Brain microvascular endothelial cell (primary cell): Measurements from ENCODE around the gene TWIST2.

Source experiments
- DNase-seq: peaks from one replicate; pipeline ENCODE4 v3.0.0-alpha.2; 2020
- H3K27ac ChIP-seq: fragments of 250-450 bp; sonication (Bioruptor Pico); 2 replicates; pipeline ENCODE4 v1.5.1; 2020; ENCODE audit warnings: mild to moderate bottlenecking, moderate library complexity
- H3K27me3 ChIP-seq: fragments of 250-450 bp; sonication (Bioruptor Pico); replicated peaks from 2 replicates; pipeline ENCODE4 v1.5.1; 2020; ENCODE audit warnings: mild to moderate bottlenecking
- H3K36me3 ChIP-seq: fragments of 250-450 bp; sonication (Bioruptor Pico); replicated peaks from 2 replicates; pipeline ENCODE4 v1.5.1; 2020; ENCODE audit warnings: mild to moderate bottlenecking
- H3K4me3 ChIP-seq: 2 replicates; pipeline ENCODE4 v1.5.1; 2011; ENCODE audit warnings: low read depth, mild to moderate bottlenecking, control low read depth, low read length, moderate library complexity
- in situ Hi-C: cut with HindIII; loops from 2 replicates; pipeline ENCODE4 v1.10.0; 2017; ENCODE audit warnings: low sequenced_read_pairs, low pct_ligation_motif_present
- TF ChIP-seq, protein P1 (sequence below): IDR thresholded peaks from 2 replicates; pipeline ENCODE4 v1.5.1; 2011; ENCODE audit warnings: low read depth, mild to moderate bottlenecking, moderate library complexity, low read length, control low read depth, inconsistent platforms; ENCODE audit errors: missing control alignments

TWIST2 gene

DNA sequence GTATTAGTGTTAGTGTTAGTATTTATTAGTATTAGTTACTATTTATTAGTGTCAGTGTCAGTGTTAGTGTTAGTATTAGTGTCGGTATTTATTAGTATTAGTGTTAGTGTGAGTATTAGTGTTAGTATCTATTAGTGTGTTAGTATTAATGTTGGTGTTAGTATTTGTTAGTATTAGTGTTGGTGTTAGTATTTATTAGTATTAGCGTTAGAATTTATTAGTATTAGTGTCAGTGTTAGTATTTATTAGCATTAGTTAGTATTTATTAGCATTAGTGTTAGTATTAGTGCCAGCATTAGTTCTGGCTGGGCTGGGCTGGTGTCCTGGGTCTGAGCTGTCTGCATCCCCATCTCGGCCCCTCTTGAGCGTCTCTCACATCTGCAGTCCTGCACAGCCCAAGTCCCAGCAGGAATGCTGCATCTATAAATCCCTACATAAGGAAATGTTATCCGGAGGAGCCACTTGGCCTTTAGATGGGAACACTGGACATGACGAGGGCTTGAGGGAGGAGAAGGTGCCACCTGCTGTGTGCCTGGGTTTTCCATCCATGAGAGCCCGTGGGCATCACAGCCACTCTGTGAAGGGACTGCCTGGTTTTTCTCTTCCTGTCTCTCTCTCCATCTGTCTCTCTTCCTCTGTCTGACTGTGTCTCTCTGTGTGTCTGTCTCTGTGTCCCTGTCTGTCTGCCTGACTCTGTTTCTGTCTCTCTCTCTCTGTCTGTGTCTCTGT is 33.6 kb downstream of the TWIST2 start:
- in situ Hi-C loops, result no loop called here
- Histone ChIP-seq H3K27me3 (no peaks in the 10 kb centered on the region), H3K4me3 (no peak overlapping the region), H3K27ac (no peak overlapping the region), H3K36me3 (no peaks in the 10 kb centered on the region)
- TF ChIP-seq, protein P1, sequence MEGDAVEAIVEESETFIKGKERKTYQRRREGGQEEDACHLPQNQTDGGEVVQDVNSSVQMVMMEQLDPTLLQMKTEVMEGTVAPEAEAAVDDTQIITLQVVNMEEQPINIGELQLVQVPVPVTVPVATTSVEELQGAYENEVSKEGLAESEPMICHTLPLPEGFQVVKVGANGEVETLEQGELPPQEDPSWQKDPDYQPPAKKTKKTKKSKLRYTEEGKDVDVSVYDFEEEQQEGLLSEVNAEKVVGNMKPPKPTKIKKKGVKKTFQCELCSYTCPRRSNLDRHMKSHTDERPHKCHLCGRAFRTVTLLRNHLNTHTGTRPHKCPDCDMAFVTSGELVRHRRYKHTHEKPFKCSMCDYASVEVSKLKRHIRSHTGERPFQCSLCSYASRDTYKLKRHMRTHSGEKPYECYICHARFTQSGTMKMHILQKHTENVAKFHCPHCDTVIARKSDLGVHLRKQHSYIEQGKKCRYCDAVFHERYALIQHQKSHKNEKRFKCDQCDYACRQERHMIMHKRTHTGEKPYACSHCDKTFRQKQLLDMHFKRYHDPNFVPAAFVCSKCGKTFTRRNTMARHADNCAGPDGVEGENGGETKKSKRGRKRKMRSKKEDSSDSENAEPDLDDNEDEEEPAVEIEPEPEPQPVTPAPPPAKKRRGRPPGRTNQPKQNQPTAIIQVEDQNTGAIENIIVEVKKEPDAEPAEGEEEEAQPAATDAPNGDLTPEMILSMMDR, result no peak
- no peak for DNase-seq

DNA sequence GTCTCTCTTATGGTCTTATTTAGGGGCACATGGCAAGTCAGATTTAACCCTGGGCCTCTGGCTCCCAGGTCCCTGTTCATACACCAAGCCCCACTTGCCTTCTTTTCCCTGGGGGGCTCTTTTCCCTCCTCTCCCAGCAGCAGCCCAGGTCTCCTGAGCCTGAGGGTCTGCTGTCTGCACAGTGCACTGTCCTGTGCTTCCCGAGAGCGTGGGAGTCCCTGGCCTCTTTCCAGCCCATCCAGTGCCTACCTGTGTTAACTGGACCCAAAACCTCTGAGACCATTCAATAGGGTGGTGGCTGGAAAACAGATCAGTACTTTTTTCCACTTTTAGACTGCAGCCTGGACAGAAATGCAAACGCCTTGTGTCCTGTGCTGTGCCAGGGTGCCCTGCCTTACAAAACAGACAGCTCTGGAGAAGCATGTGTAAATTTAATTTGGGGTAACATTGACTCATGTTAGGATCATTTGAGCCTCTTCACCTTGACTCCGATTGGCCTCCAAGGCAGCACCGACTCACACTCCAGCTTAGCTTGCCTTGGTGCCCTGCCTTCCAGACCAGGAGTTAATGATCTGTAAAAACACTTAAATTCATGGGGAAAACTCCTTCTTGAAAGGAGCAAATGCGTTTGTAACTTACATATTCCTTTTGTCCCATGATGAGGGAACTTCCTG is 34.3 kb downstream of the TWIST2 start:
- H3K4me3 ChIP-seq, result no peak overlapping the region
- H3K27ac ChIP-seq, result no peak overlapping the region
- no peaks in the 10 kb centered on the region for H3K27me3 ChIP-seq
- TF ChIP-seq, protein P1, result no peak
- in situ Hi-C loops, result no loop called here
- no peak for DNase-seq
- no peaks in the 10 kb centered on the region for H3K36me3 ChIP-seq

DNA sequence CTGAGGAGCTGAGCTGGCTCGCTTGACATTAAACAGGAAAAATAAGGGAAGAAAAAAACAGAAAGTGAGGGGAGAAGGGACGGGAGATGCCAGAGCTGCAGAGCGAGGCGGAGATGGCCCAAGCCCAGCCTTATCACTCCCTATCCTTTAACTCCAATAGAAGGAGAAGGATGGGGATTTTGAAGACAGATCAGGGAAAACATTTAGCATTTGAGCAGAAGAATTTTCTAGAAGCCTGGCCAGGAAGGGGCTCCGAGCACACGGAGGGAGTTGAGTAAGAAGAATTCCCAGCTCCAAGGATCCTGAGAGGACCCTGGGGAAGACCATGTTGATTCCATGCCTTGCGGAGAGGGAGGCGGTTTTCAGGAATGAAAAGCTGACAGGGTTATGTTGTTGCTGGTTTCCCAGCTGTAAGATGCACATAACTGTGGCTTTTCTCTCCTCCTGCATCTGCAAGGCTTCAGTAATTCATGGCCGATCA is 35.6 kb downstream of the TWIST2 start:
- H3K27ac ChIP-seq, result no peak overlapping the region
- H3K27me3 ChIP-seq, result no peaks in the 10 kb centered on the region
- TF ChIP-seq, protein P1, result no peak
- DNase-seq, result no peak
- H3K4me3 ChIP-seq, result no peak overlapping the region
- in situ Hi-C loops, result no loop called here
- no peaks in the 10 kb centered on the region for H3K36me3 ChIP-seq

DNA sequence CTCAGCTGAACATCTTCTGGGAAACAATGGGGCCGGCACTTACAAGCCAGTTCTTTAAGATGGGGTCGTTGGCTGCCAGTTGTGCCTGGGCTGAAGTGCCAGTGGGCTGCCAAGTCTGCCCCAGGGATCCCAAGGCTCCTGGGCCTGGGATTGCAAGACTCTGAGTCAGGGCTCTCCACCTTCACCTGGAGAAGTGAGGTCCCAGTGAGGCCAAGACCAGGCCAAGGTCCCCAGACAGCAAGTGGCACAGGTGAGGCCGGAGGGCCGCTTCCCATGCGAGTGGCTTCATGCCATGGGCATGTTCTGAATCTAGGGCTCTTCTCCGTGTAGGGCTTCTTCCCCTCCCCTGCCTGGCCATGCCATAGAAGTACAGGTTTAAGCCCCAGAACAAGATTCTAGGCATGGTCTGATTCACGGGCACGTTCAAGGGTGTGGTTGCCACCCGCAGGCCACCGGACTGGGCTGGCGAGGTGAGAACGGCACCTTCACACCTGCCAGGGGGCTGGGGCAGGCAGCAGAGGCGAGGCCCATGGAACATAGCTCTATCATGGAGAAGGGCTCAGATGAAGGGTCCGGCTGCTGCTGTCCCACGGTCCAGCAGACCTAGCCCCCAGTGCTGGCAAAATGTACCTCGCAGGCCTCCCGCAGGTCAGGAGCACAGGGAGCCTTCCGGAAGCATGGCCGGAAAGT is 36.4 kb downstream of the TWIST2 start:
- H3K36me3 ChIP-seq, result no peaks in the 10 kb centered on the region
- in situ Hi-C loops, result no loop called here
- no peaks in the 10 kb centered on the region for H3K27me3 ChIP-seq
- TF ChIP-seq, protein P1, result no peak
- no peak overlapping the region for H3K4me3 ChIP-seq
- H3K27ac ChIP-seq, result no peak overlapping the region
- DNase-seq, result no peak

DNA sequence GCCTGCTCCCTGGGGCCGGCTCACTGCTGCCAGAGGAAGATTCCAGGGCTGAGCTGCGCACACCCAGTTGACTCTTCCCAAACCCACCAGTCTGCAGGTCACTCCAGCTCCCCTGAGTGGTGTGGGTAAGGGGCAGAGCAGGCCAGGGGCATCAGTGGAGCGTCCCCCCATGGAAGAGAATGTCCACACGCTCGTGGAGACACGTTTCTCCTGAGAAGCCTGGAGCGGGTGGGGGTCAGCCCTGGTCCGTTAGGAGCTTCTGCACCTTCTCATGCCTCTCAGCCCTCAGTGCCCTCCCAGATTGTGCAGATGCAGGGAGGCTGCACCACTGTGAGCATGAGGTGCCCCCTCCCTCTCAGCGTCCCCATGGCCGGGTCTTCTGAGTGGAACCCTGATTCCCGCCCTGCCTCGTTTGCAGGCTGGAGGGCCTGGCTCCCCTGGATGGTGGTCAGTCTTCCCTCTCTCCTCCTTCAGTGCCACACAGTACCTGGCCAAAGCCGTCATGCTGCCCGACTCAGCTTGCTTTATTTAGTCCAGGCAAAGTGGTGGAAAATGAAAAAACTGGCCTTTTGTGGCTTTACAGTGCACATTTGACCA is 37.0 kb downstream of the TWIST2 start:
- no peak overlapping the region for H3K27ac ChIP-seq
- no peaks in the 10 kb centered on the region for H3K27me3 ChIP-seq
- no peaks in the 10 kb centered on the region for H3K36me3 ChIP-seq
- in situ Hi-C loops, result no loop called here
- TF ChIP-seq, protein P1, result no peak
- no peak for DNase-seq
- no peak overlapping the region for H3K4me3 ChIP-seq
